GM21390 (cell line): Measurements from ENCODE around the gene SLC4A1AP.

ENCODE experiments used
- ATAC-seq: cut with Tn5 transposase; IDR thresholded peaks from one replicate; pipeline ENCODE4 v1.9.1; 2021; ENCODE audit not compliant: unreplicated experiment

SLC4A1AP gene

GRCh38 chr2:27697660-27698059 is 34.0 kb downstream of the SLC4A1AP start:
- ATAC-seq, result no peak

GRCh38 chr2:27701676-27702075 is 38.0 kb downstream of the SLC4A1AP start:
- no peak for ATAC-seq

GRCh38 chr2:27702302-27702701 is 38.6 kb downstream of the SLC4A1AP start:
- ATAC-seq, result no peak

GRCh38 chr2:27703638-27704341 is 40.1 kb downstream of the SLC4A1AP start:
- peak; percentile 65 for ATAC-seq

GRCh38 chr2:27704342-27704876 is 40.7 kb downstream of the SLC4A1AP start:
- no peak for ATAC-seq

- no peak for ATAC-seq
These were observed 42.3 kb downstream of the SLC4A1AP start for GRCh38 chr2:27705851-27706622.

GRCh38 chr2:27707462-27708256 is 44.0 kb downstream of the SLC4A1AP start:
- ATAC-seq, result no peak

- no peak for ATAC-seq
These were observed 44.6 kb downstream of the SLC4A1AP start for GRCh38 chr2:27708257-27708654.

GRCh38 chr2:27708666-27709065 is 45.0 kb downstream of the SLC4A1AP start:
- ATAC-seq, result no peak

- ATAC-seq, result no peak
These were observed 45.6 kb downstream of the SLC4A1AP start for GRCh38 chr2:27709326-27709725.

- no peak for ATAC-seq
These were observed 46.4 kb downstream of the SLC4A1AP start for GRCh38 chr2:27709960-27710575.

GRCh38 chr2:27710640-27711430 is 47.1 kb downstream of the SLC4A1AP start:
- ATAC-seq, result no peak

- no peak for ATAC-seq
These were observed 48.1 kb downstream of the SLC4A1AP start for GRCh38 chr2:27711804-27712203.

GRCh38 chr2:27712522-27712921 is 48.8 kb downstream of the SLC4A1AP start:
- ATAC-seq, result no peak

- no peak for ATAC-seq
These were observed 49.5 kb downstream of the SLC4A1AP start for GRCh38 chr2:27713201-27713600.

- ATAC-seq, result no peak
These were observed 50.4 kb downstream of the SLC4A1AP start for GRCh38 chr2:27714053-27714452.

GRCh38 chr2:27714851-27715291 is 51.2 kb downstream of the SLC4A1AP start:
- ATAC-seq, result no peak

- no peak for ATAC-seq
These were observed 51.9 kb downstream of the SLC4A1AP start for GRCh38 chr2:27715318-27716210.
